IMR-90 (cell line): ENCODE data around the gene PIPOX. TPM values are rescaled to one million over a fixed set of nuclear protein-coding genes. Genes with fewer than 3 reads are reported as not detected.

Source experiments
- ATAC-seq: fragments of 200-7000 bp; cut with Tn5 transposase; 2 replicates; pipeline ENCODE4 v1.9.1; 2020; ENCODE audit warnings: low read depth, mild to moderate bottlenecking, moderate library complexity
- BruUV-seq: library from RNA; stranded (reverse); fragments of 400-500 nt; replicated peaks from 2 replicates; lab custom pipeline; 2021; lab: Mats Ljungman, UMichigan
- CTCF ChIA-PET: fragments of 300-600 bp; formaldehyde crosslinking; extraction: SDS; loops from one replicate; lab custom pipeline; 2021; ENCODE audit warnings: antibody characterized with exemption; lab: Yijun Ruan, JAX
- POLR2A ChIA-PET: fragments of 300-600 bp; sonication (Branson Sonifier 250); formaldehyde crosslinking; loops from one replicate; lab custom pipeline; 2022; ENCODE audit warnings: antibody characterized with exemption; ENCODE audit not compliant: unreplicated experiment; lab: Charles Lee
- DNase-seq: peaks from one replicate; pipeline ENCODE4 v3.0.0; 2013
- H2AFZ ChIP-seq: replicated peaks from 2 replicates; pipeline ENCODE3; 2013; ENCODE audit warnings: low read length, mild to moderate bottlenecking; ENCODE audit not compliant: poor library complexity
- H2AK5ac ChIP-seq: 2 replicates; pipeline ENCODE4 v1.6.1; 2013; ENCODE audit warnings: low read depth, low read length, inconsistent platforms
- H2AK9ac ChIP-seq: replicated peaks from 2 replicates; pipeline ENCODE3; 2013; ENCODE audit warnings: mild to moderate bottlenecking, low read depth, low read length, moderate library complexity; ENCODE audit not compliant: poor library complexity
- H2BK120ac ChIP-seq: 2 replicates; pipeline ENCODE4 v1.6.1; 2013; ENCODE audit warnings: low read depth, low read length, inconsistent platforms
- H2BK15ac ChIP-seq: 3 replicates; pipeline ENCODE4 v1.6.1; 2013; ENCODE audit warnings: low read depth, low read length, inconsistent platforms
- H2BK20ac ChIP-seq: 2 replicates; pipeline ENCODE4 v1.6.1; 2013; ENCODE audit warnings: low read depth, mild to moderate bottlenecking, inconsistent platforms, low read length, moderate library complexity
- H2BK5ac ChIP-seq: 2 replicates; pipeline ENCODE4 v1.6.1; 2013; ENCODE audit warnings: mild to moderate bottlenecking, low read depth, low read length, inconsistent platforms; ENCODE audit not compliant: poor library complexity, severe bottlenecking
- H3K14ac ChIP-seq: replicated peaks from 2 replicates; pipeline ENCODE4 v1.6.1; 2013; ENCODE audit warnings: low read depth, low read length, inconsistent platforms
- H3K18ac ChIP-seq: 2 replicates; pipeline ENCODE4 v1.6.1; 2013; ENCODE audit warnings: low read depth, low read length, control low read depth
- H3K23ac ChIP-seq: 2 replicates; pipeline ENCODE4 v1.6.1; 2013; ENCODE audit warnings: low read depth, low read length, inconsistent platforms
- H3K27ac ChIP-seq: 2 replicates; pipeline ENCODE4 v1.5.1; 2013; ENCODE audit warnings: mild to moderate bottlenecking, control low read depth, low read length; ENCODE audit not compliant: insufficient read depth
- H3K27me3 ChIP-seq: 2 replicates; pipeline ENCODE4 v1.6.1; 2013; ENCODE audit warnings: low read length; ENCODE audit not compliant: control insufficient read depth, insufficient read depth
- H3K36me3 ChIP-seq: 2 replicates; pipeline ENCODE4 v1.6.1; 2013; ENCODE audit warnings: low read length, mixed read lengths; ENCODE audit not compliant: control insufficient read depth, insufficient read depth
- H3K4ac ChIP-seq: 2 replicates; pipeline ENCODE4 v1.6.1; 2013; ENCODE audit warnings: low read depth, low read length, inconsistent platforms
- H3K4me1 ChIP-seq: 2 replicates; pipeline ENCODE4 v1.6.1; 2013; ENCODE audit warnings: low read length, mixed read lengths; ENCODE audit not compliant: control insufficient read depth, insufficient read depth
- H3K4me2 ChIP-seq: 2 replicates; pipeline ENCODE4 v1.6.1; 2013; ENCODE audit warnings: low read depth, mild to moderate bottlenecking, control low read depth, low read length, moderate library complexity
- H3K4me3 ChIP-seq: 2 replicates; pipeline ENCODE4 v1.5.1; 2013; ENCODE audit warnings: low read depth, mild to moderate bottlenecking, control low read depth, low read length, moderate library complexity; ENCODE audit not compliant: insufficient read depth
- H3K56ac ChIP-seq: 2 replicates; pipeline ENCODE4 v1.6.1; 2013; ENCODE audit warnings: low read length, inconsistent platforms; ENCODE audit not compliant: insufficient read depth; ENCODE audit errors: extremely low read depth
- H3K79me1 ChIP-seq, 2 experiments: 2 replicates each; pipeline ENCODE4 v1.6.1; 2013; ENCODE audit warnings: low read length in 2 of 2, inconsistent platforms in 1 of 2, low read depth in 1 of 2
- H3K9ac ChIP-seq: 2 replicates; pipeline ENCODE4 v1.6.1; 2013; ENCODE audit warnings: low read depth, low read length, control low read depth
- H3K9me1 ChIP-seq: 2 replicates; pipeline ENCODE4 v1.6.1; 2013; ENCODE audit warnings: low read length, inconsistent platforms; ENCODE audit not compliant: insufficient read depth
- H3K9me3 ChIP-seq: 2 replicates; pipeline ENCODE4 v1.6.1; 2013; ENCODE audit warnings: low read length; ENCODE audit not compliant: control insufficient read depth, insufficient read depth
- H4K20me1 ChIP-seq: 2 replicates; pipeline ENCODE4 v1.6.1; 2013; ENCODE audit warnings: low read length, inconsistent platforms; ENCODE audit not compliant: insufficient read depth
- H4K5ac ChIP-seq: 2 replicates; pipeline ENCODE4 v1.6.1; 2013; ENCODE audit warnings: mild to moderate bottlenecking, low read depth, low read length, control low read depth
- H4K8ac ChIP-seq, 2 experiments: 2 replicates each; pipeline ENCODE4 v1.6.1; 2013; ENCODE audit warnings: low read depth in 2 of 2, low read length in 2 of 2, control low read depth in 1 of 2, inconsistent platforms in 1 of 2
- H4K91ac ChIP-seq: 2 replicates; pipeline ENCODE4 v1.6.1; 2013; ENCODE audit warnings: low read depth, low read length, inconsistent platforms; ENCODE audit not compliant: insufficient read depth
- BHLHE40 ChIP-seq: fragments of 150-350 bp; IDR thresholded peaks from 2 replicates; pipeline ENCODE4 v1.6.1; 2016; ENCODE audit warnings: mild to moderate bottlenecking, low read depth, low read length
- CEBPB ChIP-seq: IDR thresholded peaks from 2 replicates; pipeline ENCODE4 v1.6.1; 2012; ENCODE audit warnings: low read depth, low read length, improper control_type of control experiment
- CHD1 ChIP-seq: IDR thresholded peaks from 2 replicates; pipeline ENCODE4 v1.6.1; 2012; ENCODE audit warnings: low read depth, low read length, improper control_type of control experiment
- FOS ChIP-seq: fragments of 150-350 bp; IDR thresholded peaks from 2 replicates; pipeline ENCODE4 v1.6.1; 2016; ENCODE audit warnings: low read depth, low read length
- MAFK ChIP-seq: IDR thresholded peaks from 2 replicates; pipeline ENCODE4 v1.6.1; 2012; ENCODE audit warnings: low read depth, low read length, improper control_type of control experiment
- MAZ ChIP-seq: IDR thresholded peaks from 2 replicates; pipeline ENCODE4 v1.6.1; 2012; ENCODE audit warnings: low read depth, mild to moderate bottlenecking, low read length, improper control_type of control experiment, moderate library complexity, borderline replicate concordance
- MXI1 ChIP-seq: IDR thresholded peaks from 2 replicates; pipeline ENCODE4 v1.6.1; 2012; ENCODE audit warnings: low read depth, mild to moderate bottlenecking, low read length, moderate library complexity, borderline replicate concordance
- NFE2L2 ChIP-seq: fragments of 150-350 bp; IDR thresholded peaks from 2 replicates; pipeline ENCODE4 v1.6.1; 2016; ENCODE audit warnings: low read depth, mild to moderate bottlenecking, low read length
- POLR2A ChIP-seq: IDR thresholded peaks from 2 replicates; pipeline ENCODE4 v1.6.1; 2012; ENCODE audit warnings: mild to moderate bottlenecking, low read depth, low read length
- RAD21 ChIP-seq: IDR thresholded peaks from 2 replicates; pipeline ENCODE4 v1.6.1; 2012; ENCODE audit warnings: low read length, improper control_type of control experiment
- RCOR1 ChIP-seq: IDR thresholded peaks from 2 replicates; pipeline ENCODE4 v1.6.1; 2012; ENCODE audit warnings: mild to moderate bottlenecking, low read length, improper control_type of control experiment; ENCODE audit not compliant: insufficient replicate concordance
- RFX5 ChIP-seq: IDR thresholded peaks from 2 replicates; pipeline ENCODE4 v1.8.0; 2012; ENCODE audit warnings: low read depth, mild to moderate bottlenecking, low read length, moderate library complexity
- SMC3 ChIP-seq: fragments of 150-350 bp; IDR thresholded peaks from 2 replicates; pipeline ENCODE4 v1.6.1; 2016; ENCODE audit warnings: low read depth, mild to moderate bottlenecking, antibody characterized with exemption, low read length, moderate library complexity
- WGBS, 2 experiments: methylation state at CpG; one replicate each; pipeline versions ENCODE4 v1.1.5 to v1.1.7; 2013; ENCODE audit warnings: missing lambda C conversion rate in 2 of 2; ENCODE audit not compliant: insufficient read length in 1 of 2; ENCODE audit errors: extremely low coverage in 2 of 2; 5-methylcytosine and 5-hydroxymethylcytosine counted together
- dilution Hi-C: fragments of 300-500 bp; cut with HindIII; formaldehyde crosslinking; loops from one replicate; pipeline ENCODE4 v1.14.3; 2018; ENCODE audit warnings: low sequenced_read_pairs; ENCODE audit not compliant: unreplicated experiment
- in situ Hi-C: fragments of 300-500 bp; cut with MboI; formaldehyde crosslinking; loops from 3 replicates; pipeline ENCODE4 v1.14.3; 2019; ENCODE audit warnings: low sequenced_read_pairs, inconsistent platforms, mixed read lengths
- intact Hi-C: fragments of 100-400 bp; cut with micrococcal nuclease; formaldehyde crosslinking; loops from 2 replicates; pipeline ENCODE4 v1.10.0; 2022
- polyA plus RNA-seq, 3 experiments: library from polyadenylated mRNA; depleted of rRNA; stranded (reverse); fragments of >200 nt; gene quantifications; 2 replicates each; pipeline ENCODE4 v1.2.3, GENCODE V29; 2012; ENCODE audit warnings: low replicate concordance in 1 of 3
- total RNA-seq: library from RNA; depleted of rRNA; stranded (reverse); fragments of >200 nt; gene quantifications from 2 replicates; pipeline ENCODE4 v1.2.3, GENCODE V29; 2012
- TF ChIP-seq, protein P1 (sequence below): conservative IDR thresholded peaks from 2 replicates; pipeline ENCODE4 v1.5.1; 2012; ENCODE audit warnings: mild to moderate bottlenecking, low read depth, low read length, improper control_type of control experiment
- TF ChIP-seq, protein P2 (sequence below): fragments of 150-350 bp; IDR thresholded peaks from 2 replicates; pipeline ENCODE4 v1.6.1; 2016; ENCODE audit warnings: low read depth, mild to moderate bottlenecking, low read length, moderate library complexity, borderline replicate concordance
- TF ChIP-seq, protein P3 (sequence below): fragments of 150-350 bp; IDR thresholded peaks from 2 replicates; pipeline ENCODE4 v1.6.1; 2017; ENCODE audit warnings: mild to moderate bottlenecking, antibody characterized with exemption, low read length, low read depth

Gene PIPOX
- total and polyA plus RNA-seq, 2 of the 4 experiments (the other 2 are of a cell fraction) = 0.43 to 1.3 TPM

DNA sequence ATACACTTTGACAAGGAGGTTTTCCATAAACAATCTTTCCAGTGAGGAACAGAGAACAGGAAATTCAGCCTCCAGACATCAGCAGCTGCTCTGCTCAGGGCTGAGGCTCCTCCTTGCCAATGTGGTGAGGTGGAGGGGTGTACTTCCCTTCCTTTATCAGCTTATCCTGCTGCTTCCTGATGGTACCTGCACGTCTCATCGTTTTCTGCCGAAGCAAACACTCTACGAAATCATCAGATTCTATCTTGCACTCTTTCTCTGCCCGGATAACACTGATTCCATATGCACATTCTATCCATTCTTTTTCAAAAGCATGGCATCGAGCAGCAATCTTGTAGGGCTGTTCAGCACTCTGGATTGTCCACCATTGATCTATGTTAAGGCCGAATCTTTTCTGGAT is 21.7 kb upstream of the PIPOX start:
- in situ Hi-C loops (no loop called here), intact Hi-C loops (loop anchor here (5.0 kb wide), 1 partner anchor 46 kb away; no protein-coding TSS in a partner anchor), dilution Hi-C loops (no loop called here)
- no peaks in the 10 kb centered on the region for H3K9me1 ChIP-seq
- no peak overlapping the region for H2AK9ac ChIP-seq
- H2BK5ac ChIP-seq = no peak overlapping the region
- H3K27ac ChIP-seq = no peak overlapping the region
- no peak overlapping the region for H3K56ac ChIP-seq
- no peak overlapping the region for H3K4ac ChIP-seq
- H2AK5ac ChIP-seq = no peak overlapping the region
- no peaks in the 10 kb centered on the region for H3K4me1 ChIP-seq
- H4K91ac ChIP-seq = no peak overlapping the region
- no peaks in the 10 kb centered on the region for H3K9me3 ChIP-seq
- ATAC-seq = no peak
- no peak overlapping the region for H4K5ac ChIP-seq
- ChIA-PET POLR2A (no interaction called here), CTCF (no interaction called here)
- H3K18ac ChIP-seq = no peak overlapping the region
- no peaks in the 10 kb centered on the region for H3K79me1 ChIP-seq
- H2AFZ ChIP-seq = no peak overlapping the region
- no peak for DNase-seq
- no peak overlapping the region for H2BK20ac ChIP-seq
- H4K20me1 ChIP-seq = no peaks in the 10 kb centered on the region
- H3K4me2 ChIP-seq = no peak overlapping the region
- no peak overlapping the region for H2BK120ac ChIP-seq
- H2BK15ac ChIP-seq = no peak overlapping the region
- peaks cover 89% of the 10 kb centered on the region for H3K27me3 ChIP-seq
- H3K9ac ChIP-seq = no peak overlapping the region
- no peak overlapping the region for H4K8ac ChIP-seq
- BruUV-seq = no TSS peak
- TF ChIP-seq, protein P1, sequence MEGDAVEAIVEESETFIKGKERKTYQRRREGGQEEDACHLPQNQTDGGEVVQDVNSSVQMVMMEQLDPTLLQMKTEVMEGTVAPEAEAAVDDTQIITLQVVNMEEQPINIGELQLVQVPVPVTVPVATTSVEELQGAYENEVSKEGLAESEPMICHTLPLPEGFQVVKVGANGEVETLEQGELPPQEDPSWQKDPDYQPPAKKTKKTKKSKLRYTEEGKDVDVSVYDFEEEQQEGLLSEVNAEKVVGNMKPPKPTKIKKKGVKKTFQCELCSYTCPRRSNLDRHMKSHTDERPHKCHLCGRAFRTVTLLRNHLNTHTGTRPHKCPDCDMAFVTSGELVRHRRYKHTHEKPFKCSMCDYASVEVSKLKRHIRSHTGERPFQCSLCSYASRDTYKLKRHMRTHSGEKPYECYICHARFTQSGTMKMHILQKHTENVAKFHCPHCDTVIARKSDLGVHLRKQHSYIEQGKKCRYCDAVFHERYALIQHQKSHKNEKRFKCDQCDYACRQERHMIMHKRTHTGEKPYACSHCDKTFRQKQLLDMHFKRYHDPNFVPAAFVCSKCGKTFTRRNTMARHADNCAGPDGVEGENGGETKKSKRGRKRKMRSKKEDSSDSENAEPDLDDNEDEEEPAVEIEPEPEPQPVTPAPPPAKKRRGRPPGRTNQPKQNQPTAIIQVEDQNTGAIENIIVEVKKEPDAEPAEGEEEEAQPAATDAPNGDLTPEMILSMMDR = no peak
- TF ChIP-seq MAZ (no peak), BHLHE40 (no peak), MAFK (no peak), SMC3 (no peak), FOS (no peak), RFX5 (no peak), RAD21 (no peak), POLR2A (no peak), CEBPB (no peak), MXI1 (no peak), NFE2L2 (no peak), RCOR1 (no peak), CHD1 (no peak)
- TF ChIP-seq, protein P2, sequence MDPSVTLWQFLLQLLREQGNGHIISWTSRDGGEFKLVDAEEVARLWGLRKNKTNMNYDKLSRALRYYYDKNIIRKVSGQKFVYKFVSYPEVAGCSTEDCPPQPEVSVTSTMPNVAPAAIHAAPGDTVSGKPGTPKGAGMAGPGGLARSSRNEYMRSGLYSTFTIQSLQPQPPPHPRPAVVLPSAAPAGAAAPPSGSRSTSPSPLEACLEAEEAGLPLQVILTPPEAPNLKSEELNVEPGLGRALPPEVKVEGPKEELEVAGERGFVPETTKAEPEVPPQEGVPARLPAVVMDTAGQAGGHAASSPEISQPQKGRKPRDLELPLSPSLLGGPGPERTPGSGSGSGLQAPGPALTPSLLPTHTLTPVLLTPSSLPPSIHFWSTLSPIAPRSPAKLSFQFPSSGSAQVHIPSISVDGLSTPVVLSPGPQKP = no peak
- TF ChIP-seq, protein P3, sequence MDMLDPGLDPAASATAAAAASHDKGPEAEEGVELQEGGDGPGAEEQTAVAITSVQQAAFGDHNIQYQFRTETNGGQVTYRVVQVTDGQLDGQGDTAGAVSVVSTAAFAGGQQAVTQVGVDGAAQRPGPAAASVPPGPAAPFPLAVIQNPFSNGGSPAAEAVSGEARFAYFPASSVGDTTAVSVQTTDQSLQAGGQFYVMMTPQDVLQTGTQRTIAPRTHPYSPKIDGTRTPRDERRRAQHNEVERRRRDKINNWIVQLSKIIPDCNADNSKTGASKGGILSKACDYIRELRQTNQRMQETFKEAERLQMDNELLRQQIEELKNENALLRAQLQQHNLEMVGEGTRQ = no peak
- no peaks in the 10 kb centered on the region for H3K36me3 ChIP-seq
- H3K23ac ChIP-seq = no peak overlapping the region
- H3K4me3 ChIP-seq = no peak overlapping the region
- 61% methylated on average over 5 of the region's 7 CpGs; no CpG with 5 or more reads in 1 of the 2 experiments for WGBS, 2 experiments
- H3K14ac ChIP-seq = no peak overlapping the region
